Embryonic facial prominence (tissue), 1 donor: Measurements from ENCODE around the gene AVPR2.

Source experiments
- DNase-seq: peaks from one replicate; pipeline ENCODE4 v3.0.0-alpha.2; 2016; ENCODE audit errors: extremely low spot score

Gene AVPR2

GRCh38 chrX:153903991-153904957, at the start of gene AVPR2:
Gene AVPR2 (plus strand): TSS chrX:153904673. CDS start chrX:153905146, 473 bp downstream.
- DNase-seq = no peak

- no peak for DNase-seq
Measured at GRCh38 chrX:153854702-153855101, 49.8 kb upstream of the AVPR2 start.

- no peak for DNase-seq
Measured at GRCh38 chrX:153857348-153857903, 47.0 kb upstream of the AVPR2 start.

- no peak for DNase-seq
Measured at GRCh38 chrX:153861151-153861550, 43.3 kb upstream of the AVPR2 start.

- DNase-seq = no peak
Measured at GRCh38 chrX:153861733-153862310, 42.7 kb upstream of the AVPR2 start.

GRCh38 chrX:153862369-153863250, 41.9 kb upstream of the AVPR2 start:
- no peak for DNase-seq

GRCh38 chrX:153863251-153863991, 41.1 kb upstream of the AVPR2 start:
- no peak for DNase-seq

- DNase-seq = no peak
Measured at GRCh38 chrX:153864101-153864500, 40.4 kb upstream of the AVPR2 start.

GRCh38 chrX:153864561-153865320, 39.7 kb upstream of the AVPR2 start:
- no peak for DNase-seq

GRCh38 chrX:153865321-153865580, 39.2 kb upstream of the AVPR2 start:
- no peak for DNase-seq

- DNase-seq = no peak
Measured at GRCh38 chrX:153865685-153866084, 38.8 kb upstream of the AVPR2 start.

- DNase-seq = no peak
Measured at GRCh38 chrX:153866302-153867019, 38.0 kb upstream of the AVPR2 start.

- DNase-seq = no peak
Measured at GRCh38 chrX:153867139-153867538, 37.3 kb upstream of the AVPR2 start.

- no peak for DNase-seq
Measured at GRCh38 chrX:153867671-153868070, 36.8 kb upstream of the AVPR2 start.

GRCh38 chrX:153868576-153869472, 35.6 kb upstream of the AVPR2 start:
- DNase-seq = no peak

GRCh38 chrX:153869473-153870287, 34.8 kb upstream of the AVPR2 start:
- DNase-seq = no peak

- no peak for DNase-seq
Measured at GRCh38 chrX:153870288-153870690, 34.2 kb upstream of the AVPR2 start.

- no peak for DNase-seq
Measured at GRCh38 chrX:153870791-153871360, 33.6 kb upstream of the AVPR2 start.
